GM18867 (cell line): Measurements from ENCODE around the gene FRY.

Experiments
- ATAC-seq: cut with Tn5 transposase; IDR thresholded peaks from one replicate; pipeline ENCODE4 v1.9.1; 2021; ENCODE audit warnings: mild to moderate bottlenecking, moderate library complexity; ENCODE audit not compliant: unreplicated experiment

FRY gene

DNA sequence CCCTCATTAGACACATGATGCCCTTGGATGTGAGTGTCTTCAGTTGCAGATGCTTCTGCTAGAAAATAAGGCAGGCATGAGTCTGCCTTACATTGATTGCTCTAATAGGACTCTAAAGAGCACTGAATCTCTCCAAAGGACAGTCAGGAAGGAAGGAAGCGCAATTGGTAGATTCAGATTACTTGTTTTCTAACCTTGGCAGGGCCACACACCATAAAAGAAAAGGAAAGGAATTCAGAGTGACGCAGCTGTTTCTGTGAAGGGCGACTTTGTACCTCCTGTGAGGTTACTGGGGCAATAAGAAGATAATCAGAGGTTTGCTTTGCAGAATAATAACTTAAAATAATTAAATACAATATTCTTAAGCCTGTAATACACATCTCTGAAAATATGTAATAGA is 48.0 kb downstream of the FRY start:
- no peak for ATAC-seq

DNA sequence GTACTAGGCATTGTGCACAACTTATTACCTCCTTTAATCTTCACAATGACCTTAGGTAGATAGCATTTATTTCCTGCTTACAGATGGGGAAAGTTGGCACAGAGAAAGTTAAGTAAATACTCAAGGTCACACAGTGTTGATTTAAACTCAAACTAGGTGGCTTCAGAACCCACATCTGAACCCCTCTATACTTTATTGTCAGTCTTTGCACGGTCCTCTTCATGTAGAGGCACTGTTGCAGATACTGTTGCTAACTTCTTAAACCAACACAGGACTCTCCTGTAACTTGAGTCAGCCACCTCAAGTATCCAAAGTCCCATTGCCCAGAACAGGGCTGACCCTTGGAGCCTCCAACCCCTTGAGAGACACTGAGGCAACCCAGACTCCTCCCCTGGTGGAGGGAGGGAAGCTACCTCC is 48.8 kb downstream of the FRY start:
- no peak for ATAC-seq

DNA sequence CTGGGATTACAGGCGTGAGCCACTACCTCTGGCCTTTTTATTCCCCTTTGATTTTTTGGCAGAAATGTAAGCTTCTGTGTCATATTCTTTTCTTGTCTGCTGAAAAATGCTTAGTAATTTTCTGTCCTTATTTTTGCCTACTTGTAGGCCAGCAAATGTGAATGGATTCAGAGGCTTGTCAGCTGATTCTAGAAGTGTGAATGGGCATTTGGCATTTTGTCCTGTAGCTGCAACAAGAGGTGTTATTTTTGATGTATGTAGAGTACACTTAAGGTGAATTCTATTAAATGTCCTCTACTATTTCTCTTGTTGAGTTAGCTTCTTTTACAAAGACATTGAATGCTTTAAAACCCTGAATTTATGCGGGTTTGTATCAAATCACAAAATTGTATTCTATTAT is 50.0 kb downstream of the FRY start:
- ATAC-seq = no peak

DNA sequence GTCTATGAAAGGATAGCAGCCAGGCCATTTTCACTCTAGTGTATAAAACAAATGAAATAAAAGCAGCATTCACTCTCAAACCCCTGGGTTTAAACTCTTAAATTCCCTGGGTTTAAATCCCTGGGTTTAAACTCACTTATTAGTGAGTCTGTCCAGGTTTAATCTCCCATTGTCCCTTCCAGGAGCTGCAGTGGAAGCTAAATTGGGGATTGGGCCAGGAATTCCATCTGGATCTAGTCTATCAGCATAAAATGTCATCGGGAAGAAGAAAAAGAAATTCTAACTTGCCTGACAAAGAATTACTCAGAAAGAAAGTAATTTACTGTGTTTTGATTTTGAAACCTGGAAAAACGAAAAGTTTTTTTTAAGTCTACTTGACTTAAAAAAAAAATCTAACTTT is 54.8 kb downstream of the FRY start:
- no peak for ATAC-seq

DNA sequence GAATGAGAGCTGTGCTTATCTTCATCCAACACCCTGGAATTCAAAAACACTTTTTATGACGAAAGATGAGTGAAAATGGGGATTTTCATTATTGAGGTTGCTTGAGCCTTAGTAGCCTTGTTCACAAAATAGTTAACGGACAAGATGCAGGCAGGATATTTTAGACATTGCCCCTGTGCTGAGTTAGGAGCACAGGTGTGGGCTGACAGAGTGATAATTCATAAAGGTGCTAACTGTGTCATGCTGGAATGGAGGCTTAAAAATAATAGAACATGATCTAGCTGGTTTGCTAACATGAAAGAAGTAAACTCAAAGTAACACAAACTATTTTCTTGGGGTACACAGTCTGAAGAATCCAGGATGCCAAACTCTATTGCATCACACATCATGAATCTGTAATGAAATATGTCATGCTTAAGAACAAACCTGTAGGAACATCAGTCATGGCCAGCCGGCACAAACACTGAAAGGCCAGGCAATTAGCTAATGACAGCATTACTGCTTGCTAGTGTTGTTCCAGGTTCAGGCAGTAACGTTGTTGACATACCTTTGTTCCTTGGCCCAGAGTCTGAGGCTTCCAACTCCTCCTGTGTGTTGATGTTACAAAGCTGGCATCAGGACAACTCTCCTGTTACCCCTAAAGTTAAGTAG is 55.3 kb downstream of the FRY start:
- ATAC-seq = no peak

DNA sequence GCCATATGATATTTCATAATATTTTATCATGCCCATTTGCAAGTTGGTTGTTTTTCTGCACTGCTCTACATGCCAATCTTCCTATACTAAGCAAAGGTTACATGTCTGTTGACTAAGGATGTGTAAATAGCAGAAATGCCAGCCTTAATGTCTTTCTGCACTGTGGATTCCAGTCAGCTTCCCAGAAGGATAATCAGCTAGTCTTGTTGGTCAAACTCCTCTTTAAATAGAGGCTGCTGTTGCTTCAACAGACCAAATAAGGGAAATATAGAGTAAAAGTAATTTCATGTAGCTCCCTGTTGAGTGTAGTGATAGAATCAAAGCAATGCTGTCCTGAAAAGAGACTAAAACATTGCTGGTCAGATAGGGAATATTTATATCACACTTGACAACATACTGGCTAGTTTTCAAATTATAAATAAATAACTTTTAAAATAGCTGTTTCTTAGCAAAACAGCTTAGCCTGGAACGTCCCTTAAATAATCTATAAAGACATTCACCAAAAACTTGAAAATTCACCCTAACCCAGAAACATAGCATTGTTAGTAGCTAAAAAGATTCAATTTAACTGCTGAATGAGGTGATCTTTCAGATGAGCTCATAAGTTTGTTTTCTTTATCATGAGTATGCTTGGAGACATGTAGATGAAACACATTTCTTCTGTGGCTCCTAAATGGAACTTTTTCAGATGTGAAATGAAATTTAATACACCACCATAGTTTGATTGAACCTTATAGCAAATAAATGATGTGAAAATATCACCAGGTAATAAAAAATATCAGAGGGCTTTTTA is 56.6 kb downstream of the FRY start:
- ATAC-seq = no peak

DNA sequence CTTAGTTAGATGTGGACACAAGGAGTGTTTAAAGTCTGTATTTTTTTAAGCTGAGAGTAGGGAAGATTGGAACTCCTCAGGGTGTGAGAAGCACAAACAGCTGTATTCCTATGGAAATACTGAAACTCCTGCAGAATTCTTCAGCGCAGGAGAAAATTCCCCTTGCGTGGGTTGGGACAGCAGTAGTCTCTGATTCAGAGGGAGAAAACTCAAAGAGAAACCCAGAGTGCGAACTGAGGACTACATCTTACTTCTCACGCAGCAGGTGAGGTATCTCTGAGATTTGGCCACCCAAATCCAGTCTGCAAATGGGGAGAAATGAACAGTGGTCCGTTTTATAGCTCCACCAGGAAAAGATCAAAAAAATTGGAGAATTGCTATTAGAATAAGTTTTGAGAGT is 60.9 kb downstream of the FRY start:
- ATAC-seq = no peak

DNA sequence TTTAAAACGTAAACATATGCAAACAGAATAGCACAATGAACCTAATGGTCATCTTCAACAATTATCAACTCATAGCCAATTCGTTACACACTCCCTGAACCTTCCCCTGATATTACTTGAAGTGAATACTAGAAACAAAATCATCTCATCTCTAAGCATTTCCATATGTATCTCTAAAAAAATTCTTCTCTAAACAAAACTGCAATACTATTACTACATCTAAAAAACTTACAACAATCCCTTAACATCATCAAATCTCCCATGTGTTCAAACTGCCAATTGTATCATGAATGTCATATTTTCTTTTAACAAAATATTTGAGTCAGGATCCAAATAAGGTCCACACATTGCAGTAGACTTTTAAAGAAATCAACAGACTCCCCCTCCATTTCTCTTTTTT is 61.4 kb downstream of the FRY start:
- ATAC-seq = no peak

DNA sequence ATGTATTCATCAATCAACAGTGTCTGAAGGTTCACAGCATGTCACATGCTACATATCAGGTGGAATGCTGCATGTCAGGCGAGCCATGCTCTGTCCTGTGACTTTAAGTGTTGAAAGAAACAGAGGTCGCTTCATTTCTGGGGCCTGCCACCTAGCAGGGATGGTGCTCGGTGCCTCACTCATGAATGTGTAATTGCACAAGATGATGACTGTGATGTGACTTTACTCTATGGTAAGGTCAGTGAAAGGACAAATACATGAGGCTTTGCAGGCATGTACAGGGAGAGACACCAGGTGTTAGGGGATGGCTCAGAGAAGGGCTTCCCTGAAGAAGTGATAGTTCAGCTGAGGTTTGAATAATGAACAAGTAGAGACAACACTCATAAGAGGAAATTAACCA is 66.7 kb downstream of the FRY start:
- no peak for ATAC-seq

DNA sequence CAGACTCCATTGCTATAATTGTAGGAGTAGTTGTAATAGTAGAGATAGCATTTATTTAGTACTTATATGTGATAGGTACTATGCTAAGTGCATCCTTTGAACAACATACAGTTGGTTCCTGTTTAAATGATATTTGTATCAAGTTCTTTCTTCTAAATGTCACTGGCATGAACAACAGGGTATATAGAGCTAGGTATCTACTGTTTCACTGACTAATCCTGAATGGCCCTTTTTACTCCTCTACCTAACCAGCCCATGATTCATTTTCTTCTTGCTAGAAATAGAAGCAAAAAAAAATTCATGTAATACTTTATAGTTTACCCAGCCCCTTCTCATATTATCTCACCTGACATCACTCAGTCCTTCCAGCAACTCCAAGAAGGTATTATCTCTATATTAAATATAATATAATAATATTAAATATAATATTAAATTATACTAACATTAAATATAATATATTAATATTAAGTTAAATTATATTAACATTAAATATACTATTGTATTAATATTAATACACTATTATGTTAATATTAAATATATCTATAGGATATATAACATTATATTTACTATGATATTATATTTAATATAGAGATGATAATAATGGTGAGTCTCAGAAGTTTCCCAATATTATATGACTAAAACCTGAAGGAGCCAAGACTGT is 74.2 kb downstream of the FRY start:
- ATAC-seq = no peak

DNA sequence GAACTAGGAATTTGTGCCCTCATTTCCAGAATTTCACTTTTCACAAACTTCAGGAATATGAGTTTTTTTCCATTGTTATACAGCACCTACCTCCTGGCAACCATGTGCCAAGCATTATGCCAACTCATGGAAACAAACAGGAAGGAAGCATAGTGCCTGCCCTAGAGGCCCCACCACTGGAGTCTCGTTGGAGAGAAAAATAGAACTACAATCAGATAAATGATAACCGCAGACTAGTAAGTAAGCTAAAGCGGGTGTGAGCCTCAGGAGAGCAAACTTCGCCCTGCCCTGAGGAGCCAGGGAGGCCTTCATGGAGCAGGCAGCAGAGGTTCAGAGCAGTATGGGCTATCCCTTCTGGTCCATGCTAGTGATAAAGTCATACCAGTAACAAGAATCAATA is 75.9 kb downstream of the FRY start:
- ATAC-seq = no peak

DNA sequence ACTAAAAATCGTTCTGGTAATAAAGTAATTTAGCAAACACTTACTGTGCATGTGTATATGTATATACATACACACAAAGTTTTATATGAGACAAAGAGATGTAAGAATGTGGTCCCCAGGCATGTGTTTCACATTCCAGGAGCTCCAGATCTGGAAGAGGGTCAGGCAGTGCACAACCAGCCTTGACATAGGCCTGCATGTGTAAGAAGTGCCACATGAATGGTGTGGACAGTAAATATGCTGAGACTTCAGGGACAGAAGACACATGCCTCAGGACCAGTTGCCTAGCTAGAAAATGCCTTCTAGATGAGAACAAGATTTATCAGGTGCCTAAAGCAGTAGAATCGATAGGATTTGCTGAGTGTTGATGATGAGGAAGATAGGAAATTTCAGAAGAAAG is 76.4 kb downstream of the FRY start:
- no peak for ATAC-seq

DNA sequence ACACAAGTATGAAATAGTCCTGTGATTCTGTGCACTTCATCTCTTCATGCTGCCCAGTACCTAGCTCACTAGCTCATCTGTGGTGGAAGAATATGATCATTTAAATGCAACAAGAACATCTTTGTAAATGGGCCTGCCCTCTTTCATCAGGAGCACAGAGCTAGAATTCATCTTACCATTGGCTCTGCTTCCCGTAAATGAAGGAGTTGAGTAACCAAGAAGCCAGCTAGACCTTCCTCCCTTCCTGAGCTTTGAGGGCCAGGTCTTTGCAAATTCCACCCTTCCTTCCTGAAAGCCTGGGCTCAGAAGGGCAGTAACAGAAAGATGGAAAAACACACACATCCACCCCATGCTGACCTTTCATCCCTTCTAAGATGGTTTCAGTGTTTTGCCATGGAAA is 82.0 kb downstream of the FRY start:
- no peak for ATAC-seq

DNA sequence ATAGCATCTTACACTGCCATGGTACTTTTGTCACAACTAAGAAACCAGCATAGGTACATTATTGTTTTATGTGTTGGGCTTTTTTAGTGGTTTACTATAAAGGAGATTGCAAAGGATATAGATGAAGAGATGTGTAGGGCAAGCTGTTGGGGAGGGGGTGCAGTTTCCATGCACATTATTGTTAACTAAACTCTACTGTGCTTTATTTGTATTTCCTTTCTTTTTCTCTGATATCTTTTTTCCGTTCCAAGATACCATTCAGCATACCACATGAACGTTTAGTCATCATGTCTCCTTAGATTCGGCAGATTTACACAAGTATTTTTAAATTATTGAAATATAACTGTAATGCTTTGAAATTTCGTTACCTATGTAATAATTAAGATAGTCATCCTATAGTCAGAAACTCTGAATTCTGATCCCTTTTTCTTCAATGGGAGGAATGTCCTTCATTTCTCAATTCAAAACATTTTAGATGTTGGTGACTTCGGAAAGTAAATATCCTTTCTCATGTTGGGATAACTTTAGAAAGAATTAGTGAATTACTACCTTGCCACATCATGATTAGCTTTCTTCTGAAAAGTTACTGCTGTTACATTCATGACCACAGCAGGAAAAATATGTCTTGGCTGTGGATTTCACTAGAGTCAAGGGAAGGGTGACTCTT is 82.8 kb downstream of the FRY start:
- ATAC-seq = no peak

DNA sequence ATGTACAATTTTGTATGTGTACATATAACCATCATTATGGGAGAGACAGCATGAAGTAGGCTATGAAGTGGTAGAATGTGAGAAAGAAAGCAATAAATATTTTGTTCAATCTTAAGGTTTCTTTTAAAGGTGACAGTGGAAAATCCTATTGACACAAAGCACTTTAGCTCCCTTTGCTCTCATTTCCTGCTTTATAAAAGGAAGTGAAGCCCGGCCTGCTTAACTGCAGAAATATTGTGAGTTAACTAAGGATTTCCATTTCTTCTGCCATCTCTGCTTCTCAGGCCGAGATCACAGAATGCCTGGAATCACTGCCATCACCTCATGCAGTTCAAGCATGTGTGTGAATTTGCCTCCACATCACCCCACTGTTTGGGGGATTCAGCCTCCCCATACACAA is 83.5 kb downstream of the FRY start:
- ATAC-seq = no peak

DNA sequence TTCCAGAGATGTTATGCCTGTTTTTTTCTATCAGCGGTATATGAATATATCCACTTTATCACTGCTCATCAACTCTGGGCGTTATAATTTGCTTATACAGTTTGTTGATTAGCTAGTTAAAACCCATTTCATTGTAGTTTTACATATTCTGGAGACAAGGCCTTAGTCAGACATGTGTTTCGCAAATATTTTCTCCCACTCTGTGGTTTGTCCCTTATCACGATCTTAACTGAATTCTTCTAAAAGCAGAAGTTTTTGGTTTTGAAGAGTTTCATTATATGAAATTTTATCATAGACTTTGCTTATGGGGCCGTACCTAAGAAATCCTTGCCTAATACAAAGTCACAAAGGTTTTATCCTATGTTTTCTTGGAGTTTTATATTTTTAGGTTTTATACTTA is 84.6 kb downstream of the FRY start:
- no peak for ATAC-seq

DNA sequence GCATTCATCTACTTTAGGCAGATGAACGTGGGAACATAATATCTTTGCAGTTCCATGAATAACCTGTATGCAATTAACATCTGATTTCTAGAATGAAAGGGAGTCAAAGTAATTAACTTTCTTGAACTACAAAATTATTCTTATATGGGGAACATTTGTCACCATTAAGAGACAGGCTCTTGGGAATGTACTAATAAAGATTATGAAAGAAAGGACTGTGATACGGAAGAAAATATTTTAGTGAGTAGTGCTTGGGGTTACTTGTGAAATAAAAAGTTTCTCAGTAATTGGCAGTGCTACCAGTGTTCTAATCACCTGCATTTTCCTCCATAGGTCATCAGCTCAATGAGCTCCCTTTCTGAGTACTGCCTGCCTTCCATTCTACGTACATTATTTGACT is 85.4 kb downstream of the FRY start:
- ATAC-seq = no peak

DNA sequence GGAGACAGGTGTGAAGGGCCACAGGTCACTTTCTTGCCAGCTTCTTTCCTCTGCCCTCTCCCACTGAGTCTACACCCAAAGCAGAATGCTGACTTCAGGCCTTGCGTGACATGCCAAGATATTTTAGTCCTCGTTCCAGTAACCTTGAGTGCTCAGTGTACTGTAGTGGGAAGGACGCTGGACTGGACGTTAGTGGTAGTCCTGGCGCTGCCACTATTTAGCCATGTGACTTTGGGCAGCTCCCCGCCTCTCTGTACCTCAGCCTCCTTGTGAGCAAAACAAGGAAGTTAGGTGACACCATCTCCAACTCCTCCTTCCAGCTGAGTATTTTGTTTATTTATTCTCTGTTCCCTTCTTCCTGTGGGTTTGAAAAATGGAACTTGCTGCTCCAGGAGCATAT is 86.1 kb downstream of the FRY start:
- no peak for ATAC-seq

DNA sequence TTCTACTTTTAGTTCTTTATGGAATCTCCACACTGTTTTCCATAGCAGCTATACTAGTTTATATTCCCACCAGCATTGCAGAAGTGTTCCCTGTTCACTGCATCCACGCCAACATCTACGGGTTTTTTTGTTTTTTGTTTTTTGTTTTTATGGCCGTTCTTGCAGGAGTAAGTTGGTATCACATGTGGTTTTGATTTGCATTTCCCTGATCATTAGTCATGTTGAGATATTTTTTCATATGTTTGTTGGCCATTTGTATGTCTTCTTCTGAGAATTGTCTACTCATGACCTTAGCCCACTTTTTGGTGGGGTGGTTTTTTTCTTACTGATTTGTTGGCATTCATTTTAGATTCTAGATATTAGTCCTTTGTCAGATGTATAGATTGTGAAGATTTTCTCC is 89.7 kb downstream of the FRY start:
- no peak for ATAC-seq

DNA sequence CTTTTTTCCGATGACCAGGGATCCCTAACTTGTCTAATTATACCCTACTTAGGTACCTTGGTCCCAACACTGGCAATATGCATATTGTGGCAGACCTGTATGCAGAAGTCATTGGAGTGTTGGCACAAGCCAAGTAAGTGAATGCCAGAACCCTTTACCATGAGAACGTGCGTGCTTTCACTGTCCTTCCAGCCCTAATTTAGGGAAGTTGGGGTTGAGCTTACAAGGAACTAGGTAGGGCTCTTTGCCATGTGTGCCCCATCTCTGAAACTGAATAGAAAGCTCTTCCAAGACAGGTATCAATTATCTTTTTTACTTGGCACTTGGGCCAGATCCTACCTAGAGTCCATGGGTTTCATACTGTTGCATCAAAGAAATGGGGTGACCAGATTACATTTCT is 93.2 kb downstream of the FRY start:
- no peak for ATAC-seq

DNA sequence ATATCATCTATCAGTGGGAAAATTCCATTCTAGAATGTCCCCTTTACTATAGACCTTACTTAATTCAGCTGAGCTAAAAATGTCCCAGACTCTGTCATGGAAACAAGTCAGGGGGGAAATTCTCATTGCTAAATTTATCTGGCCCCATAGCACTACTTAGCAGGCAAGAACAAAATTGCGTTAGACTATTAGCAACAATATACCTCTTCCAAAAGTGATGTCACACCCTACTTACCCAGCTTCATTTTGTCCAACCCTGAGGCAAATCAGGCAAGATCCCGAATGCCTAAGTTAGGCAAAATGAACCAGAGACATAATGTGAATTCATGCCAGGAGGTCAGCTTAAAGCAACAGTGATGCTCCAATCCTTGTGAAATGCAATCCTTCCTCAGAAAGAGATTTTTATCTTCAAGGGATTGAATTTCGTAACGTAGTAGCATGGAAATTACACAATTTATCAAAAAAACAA is 93.7 kb downstream of the FRY start:
- no peak for ATAC-seq

DNA sequence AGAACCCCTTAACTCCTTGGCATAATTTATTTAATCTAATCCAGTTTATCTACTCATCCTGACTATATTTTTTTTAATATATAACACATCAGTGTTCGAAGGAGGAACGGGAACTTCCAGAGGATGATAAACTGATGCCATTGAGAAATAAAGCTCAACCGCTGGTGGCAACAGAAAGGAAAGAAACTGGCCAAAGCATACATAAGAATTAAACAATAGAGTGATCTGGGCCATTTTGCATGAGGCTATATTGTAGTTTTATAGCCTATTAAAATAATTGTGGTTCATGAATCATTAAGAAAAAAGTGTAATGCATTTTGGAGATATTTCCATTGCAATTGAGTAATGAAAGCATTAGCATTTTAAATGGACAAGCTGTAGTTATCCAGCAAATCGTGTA is 94.2 kb downstream of the FRY start:
- no peak for ATAC-seq
